ENCODE measurements around the gene IQSEC3.

Gene IQSEC3

DNA sequence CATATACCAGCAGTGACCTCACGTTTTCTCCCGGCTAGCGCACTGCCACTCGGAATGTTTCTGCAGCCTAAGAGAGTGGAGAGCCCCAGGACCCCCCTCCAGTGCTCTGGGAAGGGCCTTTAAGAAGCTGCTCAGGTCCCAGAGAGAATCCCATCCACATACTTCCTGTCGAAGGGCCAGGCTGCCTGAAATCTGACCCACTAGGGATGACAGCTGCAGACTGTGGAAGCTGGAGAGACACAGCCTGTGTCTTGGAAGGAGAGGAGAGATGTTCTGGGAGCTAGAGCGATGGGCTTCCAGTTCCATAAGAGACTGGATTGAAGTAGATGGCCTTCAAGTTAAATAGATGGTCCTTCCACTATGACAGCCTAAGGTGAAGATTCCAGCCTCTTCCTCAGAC is 54.4 kb downstream of the IQSEC3 start:
- no peaks in the 10 kb centered on the region for H3K36me3 ChIP-seq
- H3K9me3 ChIP-seq: no peaks in the 10 kb centered on the region
- no peak overlapping the region for H3K4me3 ChIP-seq (ENCODE audit: low read depth in 1 of 2, low read length in 1 of 2)
- peaks cover 19% of the 10 kb centered on the region for H3K27me3 ChIP-seq
- TF ChIP-seq, protein P1, sequence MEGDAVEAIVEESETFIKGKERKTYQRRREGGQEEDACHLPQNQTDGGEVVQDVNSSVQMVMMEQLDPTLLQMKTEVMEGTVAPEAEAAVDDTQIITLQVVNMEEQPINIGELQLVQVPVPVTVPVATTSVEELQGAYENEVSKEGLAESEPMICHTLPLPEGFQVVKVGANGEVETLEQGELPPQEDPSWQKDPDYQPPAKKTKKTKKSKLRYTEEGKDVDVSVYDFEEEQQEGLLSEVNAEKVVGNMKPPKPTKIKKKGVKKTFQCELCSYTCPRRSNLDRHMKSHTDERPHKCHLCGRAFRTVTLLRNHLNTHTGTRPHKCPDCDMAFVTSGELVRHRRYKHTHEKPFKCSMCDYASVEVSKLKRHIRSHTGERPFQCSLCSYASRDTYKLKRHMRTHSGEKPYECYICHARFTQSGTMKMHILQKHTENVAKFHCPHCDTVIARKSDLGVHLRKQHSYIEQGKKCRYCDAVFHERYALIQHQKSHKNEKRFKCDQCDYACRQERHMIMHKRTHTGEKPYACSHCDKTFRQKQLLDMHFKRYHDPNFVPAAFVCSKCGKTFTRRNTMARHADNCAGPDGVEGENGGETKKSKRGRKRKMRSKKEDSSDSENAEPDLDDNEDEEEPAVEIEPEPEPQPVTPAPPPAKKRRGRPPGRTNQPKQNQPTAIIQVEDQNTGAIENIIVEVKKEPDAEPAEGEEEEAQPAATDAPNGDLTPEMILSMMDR (IDR thresholded peaks at IDR 0.05): no peak
- no peaks in the 10 kb centered on the region for H3K4me1 ChIP-seq (ENCODE audit: control insufficient read depth in 1 of 2, insufficient read depth in 1 of 2, low read depth in 1 of 2, low read length in 1 of 2)
- H3K27ac ChIP-seq: no peak overlapping the region

DNA sequence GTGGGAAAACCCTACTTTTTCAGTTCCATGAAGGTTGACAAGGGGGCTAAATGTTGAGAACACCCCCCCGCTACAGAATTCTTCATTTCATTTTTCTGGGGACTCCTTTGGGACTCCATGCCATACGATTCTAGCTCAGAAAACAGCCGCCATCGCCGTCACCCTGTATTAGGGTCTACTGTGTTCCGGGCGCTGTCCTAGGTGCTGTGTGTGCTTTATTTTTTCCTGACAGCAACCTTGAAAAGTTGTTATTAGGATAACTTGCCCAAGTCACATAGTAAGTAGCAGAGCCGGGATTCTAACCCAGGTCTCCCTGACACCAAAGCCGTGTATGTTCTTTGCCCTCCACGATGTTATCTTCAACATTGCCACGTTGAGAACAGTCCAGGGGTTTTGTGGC is 55.1 kb downstream of the IQSEC3 start:
- H3K4me1 ChIP-seq (ENCODE audit: control insufficient read depth in 1 of 2, insufficient read depth in 1 of 2, low read depth in 1 of 2, low read length in 1 of 2): no peaks in the 10 kb centered on the region
- TF ChIP-seq, protein P1 (IDR thresholded peaks at IDR 0.05): no peak
- H3K27me3 ChIP-seq: peaks cover 19% of the 10 kb centered on the region
- no peaks in the 10 kb centered on the region for H3K36me3 ChIP-seq
- H3K27ac ChIP-seq: no peak overlapping the region
- H3K9me3 ChIP-seq: no peaks in the 10 kb centered on the region
- H3K4me3 ChIP-seq (ENCODE audit: low read depth in 1 of 2, low read length in 1 of 2): no peak overlapping the region

DNA sequence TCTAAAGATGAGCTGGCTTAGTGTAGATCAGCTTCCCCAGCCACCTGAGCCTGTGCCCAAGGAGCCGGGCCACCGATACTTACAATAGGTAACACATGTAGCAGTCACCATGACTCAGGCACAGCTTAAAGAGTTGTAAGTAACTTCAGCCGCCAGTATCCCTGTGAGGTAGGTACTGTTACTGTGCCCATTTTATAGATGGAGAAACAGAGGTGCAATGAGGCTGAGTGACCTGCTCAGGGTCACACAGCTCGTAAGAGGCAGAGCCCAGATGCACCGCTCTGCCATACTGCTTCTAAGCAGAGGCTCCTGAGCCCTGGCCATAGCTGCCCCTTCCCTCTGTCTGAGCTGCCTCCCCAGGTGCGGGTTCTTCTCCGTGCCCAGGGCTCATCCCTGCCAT is 58.5 kb downstream of the IQSEC3 start:
- TF ChIP-seq, protein P1 (IDR thresholded peaks at IDR 0.05): no peak
- H3K27me3 ChIP-seq: no peaks in the 10 kb centered on the region
- no peak overlapping the region for H3K27ac ChIP-seq
- H3K4me3 ChIP-seq (ENCODE audit: low read depth in 1 of 2, low read length in 1 of 2): no peak overlapping the region
- H3K9me3 ChIP-seq: no peaks in the 10 kb centered on the region
- H3K36me3 ChIP-seq: no peaks in the 10 kb centered on the region
- no peaks in the 10 kb centered on the region for H3K4me1 ChIP-seq (ENCODE audit: control insufficient read depth in 1 of 2, insufficient read depth in 1 of 2, low read depth in 1 of 2, low read length in 1 of 2)

DNA sequence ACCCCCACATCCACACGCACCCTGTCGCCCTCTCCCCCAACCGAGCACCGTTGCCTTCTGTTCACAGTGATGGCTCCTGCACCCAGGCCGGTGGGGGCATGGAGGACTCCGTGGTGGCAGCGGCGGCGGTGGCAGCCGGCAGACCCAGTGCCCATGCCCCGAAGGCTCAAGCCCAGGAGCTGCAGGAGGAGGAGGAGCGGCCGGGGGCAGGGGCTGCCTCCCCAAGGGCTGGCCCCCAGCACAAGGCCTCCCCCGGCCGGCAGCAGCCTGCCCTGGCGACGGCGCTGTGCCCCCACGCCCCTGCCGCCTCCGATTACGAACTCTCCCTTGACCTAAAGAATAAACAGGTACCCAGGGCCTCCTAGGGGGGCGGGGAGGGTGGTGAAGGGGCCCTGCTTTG is 59.0 kb downstream of the IQSEC3 start:
- H3K4me3 ChIP-seq (ENCODE audit: low read depth in 1 of 2, low read length in 1 of 2): no peak overlapping the region
- H3K27me3 ChIP-seq: no peaks in the 10 kb centered on the region
- H3K27ac ChIP-seq: no peak overlapping the region
- TF ChIP-seq, protein P1 (IDR thresholded peaks at IDR 0.05): no peak
- no peaks in the 10 kb centered on the region for H3K36me3 ChIP-seq
- H3K9me3 ChIP-seq: no peaks in the 10 kb centered on the region
- no peaks in the 10 kb centered on the region for H3K4me1 ChIP-seq (ENCODE audit: control insufficient read depth in 1 of 2, insufficient read depth in 1 of 2, low read depth in 1 of 2, low read length in 1 of 2)

DNA sequence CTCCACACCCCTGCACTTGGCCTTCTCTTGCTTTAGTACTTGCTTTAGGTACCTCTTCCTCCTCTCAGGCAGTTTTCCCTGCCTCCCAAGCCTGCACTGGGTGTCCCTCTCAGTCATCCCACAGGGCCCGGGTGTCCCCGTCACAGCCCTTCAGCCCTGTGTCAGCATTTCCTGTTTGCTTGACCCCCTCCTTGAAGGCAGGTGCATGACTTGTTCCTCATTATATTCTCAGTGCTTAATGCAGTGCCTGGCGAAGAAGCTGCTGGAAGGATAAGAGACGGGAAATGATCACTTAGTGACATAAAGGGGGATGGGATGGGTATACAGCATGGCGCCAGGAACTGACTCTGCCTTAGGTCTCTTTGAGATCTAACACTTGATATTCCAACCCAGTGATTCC is 61.5 kb downstream of the IQSEC3 start:
- TF ChIP-seq, protein P1 (IDR thresholded peaks at IDR 0.05): no peak
- Histone ChIP-seq H3K27me3 (no peaks in the 10 kb centered on the region), H3K4me3 (ENCODE audit: low read depth in 1 of 2, low read length in 1 of 2) (no peak overlapping the region)

DNA sequence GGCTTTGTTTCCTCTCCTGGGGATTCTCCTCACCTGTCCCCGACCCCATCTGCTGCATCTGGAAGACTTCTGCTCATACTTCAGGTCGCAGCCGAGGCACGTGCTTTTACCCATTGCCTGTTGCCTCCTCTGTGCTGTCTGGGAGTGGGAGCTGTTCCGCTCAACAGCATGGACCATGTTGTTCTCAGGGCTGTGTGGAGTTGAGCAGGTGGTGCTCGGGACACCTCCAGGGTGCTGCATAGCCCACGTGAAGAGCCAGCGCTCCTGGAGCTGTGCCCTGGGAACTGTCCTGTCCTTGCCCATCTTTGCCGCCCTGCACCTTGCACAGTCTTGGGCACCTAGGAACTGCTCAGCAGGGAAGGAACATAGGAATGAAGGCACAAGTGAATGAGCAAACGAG is 62.4 kb downstream of the IQSEC3 start:
- no peaks in the 10 kb centered on the region for H3K9me3 ChIP-seq
- H3K4me1 ChIP-seq (ENCODE audit: control insufficient read depth in 1 of 2, insufficient read depth in 1 of 2, low read depth in 1 of 2, low read length in 1 of 2): no peaks in the 10 kb centered on the region
- H3K27ac ChIP-seq: no peak overlapping the region
- H3K4me3 ChIP-seq (ENCODE audit: low read depth in 1 of 2, low read length in 1 of 2): no peak overlapping the region
- H3K36me3 ChIP-seq: no peaks in the 10 kb centered on the region
- H3K27me3 ChIP-seq: no peaks in the 10 kb centered on the region
- TF ChIP-seq, protein P1 (IDR thresholded peaks at IDR 0.05): no peak

More for the DNA sequence above, 61.5 kb downstream of the IQSEC3 start:
- no peak overlapping the region for H3K27ac ChIP-seq
- no peaks in the 10 kb centered on the region for H3K9me3 ChIP-seq
- H3K4me1 ChIP-seq (ENCODE audit: control insufficient read depth in 1 of 2, insufficient read depth in 1 of 2, low read depth in 1 of 2, low read length in 1 of 2): no peaks in the 10 kb centered on the region
- no peaks in the 10 kb centered on the region for H3K36me3 ChIP-seq
